ENCODE measurements around the gene PSORS1C2.
"Not testable (repeated sequence)": the region's sequence is repeated elsewhere in the genome, so short reads cannot be mapped to it uniquely, and the experiment has no call there.

DNA sequence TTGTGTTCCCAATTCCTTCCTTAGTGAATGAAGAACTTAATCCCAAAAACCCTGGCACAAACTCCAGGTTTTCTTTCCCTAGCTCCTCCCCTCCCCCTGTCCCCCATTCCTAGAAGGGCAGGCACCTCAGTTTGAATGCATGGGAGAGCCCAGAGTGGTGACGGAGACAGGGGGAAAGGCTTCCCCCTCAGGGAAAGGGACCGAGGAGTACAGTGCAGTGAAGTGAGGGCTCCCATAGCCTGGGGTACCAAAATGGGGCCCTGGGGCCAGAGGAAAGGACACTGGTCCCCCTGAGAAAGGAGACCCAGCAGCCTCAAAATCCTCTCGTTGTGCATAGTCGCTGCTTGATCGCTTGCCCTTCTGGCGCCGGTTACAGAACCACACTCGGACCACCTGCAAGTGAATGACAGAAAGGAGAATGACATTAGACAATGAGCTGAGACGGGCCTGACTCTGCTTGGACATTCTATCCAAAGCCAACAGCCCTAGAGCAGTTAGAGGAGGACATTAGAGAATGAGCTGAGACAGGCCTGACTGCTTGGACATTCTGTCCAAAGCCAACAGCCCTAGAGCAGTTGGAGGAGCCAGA lies 25.7 kb upstream of the PSORS1C2 start:
- TF ChIP-seq, protein P1, sequence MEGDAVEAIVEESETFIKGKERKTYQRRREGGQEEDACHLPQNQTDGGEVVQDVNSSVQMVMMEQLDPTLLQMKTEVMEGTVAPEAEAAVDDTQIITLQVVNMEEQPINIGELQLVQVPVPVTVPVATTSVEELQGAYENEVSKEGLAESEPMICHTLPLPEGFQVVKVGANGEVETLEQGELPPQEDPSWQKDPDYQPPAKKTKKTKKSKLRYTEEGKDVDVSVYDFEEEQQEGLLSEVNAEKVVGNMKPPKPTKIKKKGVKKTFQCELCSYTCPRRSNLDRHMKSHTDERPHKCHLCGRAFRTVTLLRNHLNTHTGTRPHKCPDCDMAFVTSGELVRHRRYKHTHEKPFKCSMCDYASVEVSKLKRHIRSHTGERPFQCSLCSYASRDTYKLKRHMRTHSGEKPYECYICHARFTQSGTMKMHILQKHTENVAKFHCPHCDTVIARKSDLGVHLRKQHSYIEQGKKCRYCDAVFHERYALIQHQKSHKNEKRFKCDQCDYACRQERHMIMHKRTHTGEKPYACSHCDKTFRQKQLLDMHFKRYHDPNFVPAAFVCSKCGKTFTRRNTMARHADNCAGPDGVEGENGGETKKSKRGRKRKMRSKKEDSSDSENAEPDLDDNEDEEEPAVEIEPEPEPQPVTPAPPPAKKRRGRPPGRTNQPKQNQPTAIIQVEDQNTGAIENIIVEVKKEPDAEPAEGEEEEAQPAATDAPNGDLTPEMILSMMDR (IDR thresholded peaks at IDR 0.05) = not testable (repeated sequence)
- TF ChIP-seq POLR2A (IDR thresholded peaks at IDR 0.05) = not testable (repeated sequence)
